ENCODE results near the gene DLK2. TPM values are rescaled to one million over a fixed set of nuclear protein-coding genes. Genes with fewer than 3 reads are reported as not detected.
"Not testable (repeated sequence)": the region's sequence is repeated elsewhere in the genome, so short reads cannot be mapped to it uniquely, and the experiment has no call there.

Gene DLK2
- total and polyA plus RNA-seq, 5 experiments from 2014 or later, result 0.22 to 1.2 (median 0.97) TPM; not detected in 1

GRCh38 chr6:43464337-43464736 lies 9.0 kb upstream of the DLK2 start:
- POLR2A ChIA-PET, result interaction anchor here (0.7 kb wide), 1 partner anchor 53 kb away, joined by 4 read pairs; no protein-coding TSS in a partner anchor
- Mint-ChIP-seq H3K9me3 (no peaks in the 10 kb centered on the region), H3K4me3 (no peak overlapping the region), H3K27me3 (peaks cover 20 to 63% (median 31%) of the 10 kb centered on the region in 5 donors), H3K27ac (no peak overlapping the region), H3K4me1 (peaks cover 0 to 2% (median 0%) of the 10 kb centered on the region in 4 donors), H3K36me3 (no peaks in the 10 kb centered on the region)
- DNase-seq (no peak), ATAC-seq (no peak)

GRCh38 chr6:43461936-43462335 lies 6.6 kb upstream of the DLK2 start:
- ATAC-seq, result no peak
- Mint-ChIP-seq H3K4me3 (no peak overlapping the region), H3K27ac (peak overlapping the region in 1 of 10 donors; percentile 19), H3K9me3 (no peaks in the 10 kb centered on the region), H3K27me3 (peaks cover 14 to 39% (median 23%) of the 10 kb centered on the region in 5 donors), H3K36me3 (no peaks in the 10 kb centered on the region), H3K4me1 (peaks cover under 1 to 2% (median 1%) of the 10 kb centered on the region in 4 donors)
- DNase-seq, result no peak
- POLR2A ChIA-PET, result no interaction called here

GRCh38 chr6:43460032-43460431 lies 4.7 kb upstream of the DLK2 start:
- H3K9me3 Mint-ChIP-seq, result no peaks in the 10 kb centered on the region
- no peak overlapping the region for H3K4me3 Mint-ChIP-seq
- no peak for ATAC-seq
- POLR2A ChIA-PET, result no interaction called here
- peak overlapping the region in 1 of 10 donors; percentile 2 for H3K27ac Mint-ChIP-seq
- no peaks in the 10 kb centered on the region for H3K36me3 Mint-ChIP-seq
- peaks cover 7 to 30% (median 16%) of the 10 kb centered on the region in 5 donors for H3K27me3 Mint-ChIP-seq
- no peak for DNase-seq
- peaks cover 8 to 17% (median 11%) of the 10 kb centered on the region in 4 donors for H3K4me1 Mint-ChIP-seq

- no peak overlapping the region for H3K4me3 Mint-ChIP-seq
- no peak overlapping the region for H3K27ac Mint-ChIP-seq
- POLR2A ChIA-PET, result no interaction called here
- ATAC-seq, result no peak
- H3K4me1 Mint-ChIP-seq, result peaks cover 8 to 21% (median 11%) of the 10 kb centered on the region in 4 donors
- H3K9me3 Mint-ChIP-seq, result no peaks in the 10 kb centered on the region
- peaks cover 7 to 30% (median 16%) of the 10 kb centered on the region in 5 donors for H3K27me3 Mint-ChIP-seq
- no peak for DNase-seq
- no peaks in the 10 kb centered on the region for H3K36me3 Mint-ChIP-seq
Measured at GRCh38 chr6:43459535-43459934, 4.2 kb upstream of the DLK2 start.

GRCh38 chr6:43458154-43458553 lies 2.8 kb upstream of the DLK2 start:
- H3K27ac Mint-ChIP-seq, H3K36me3 Mint-ChIP-seq, H3K4me3 Mint-ChIP-seq, ATAC-seq, DNase-seq, H3K9me3 Mint-ChIP-seq: not testable (repeated sequence)
- Mint-ChIP-seq H3K4me1 (peaks cover 10 to 29% (median 16%) of the 10 kb centered on the region in 4 donors), H3K27me3 (peaks cover 6 to 18% (median 12%) of the 10 kb centered on the region in 5 donors)
- POLR2A ChIA-PET, result interaction anchor here (0.7 to 2.1 kb wide), 3 partner anchors 45 to 197 kb away, joined by 5 to 7 read pairs (median 6); no protein-coding TSS in a partner anchor

- ATAC-seq, result no peak
- peaks cover 10 to 29% (median 16%) of the 10 kb centered on the region in 4 donors for H3K4me1 Mint-ChIP-seq
- H3K4me3 Mint-ChIP-seq, result peak overlapping the region in 1 of 10 donors; percentile 22
- H3K9me3 Mint-ChIP-seq, result no peaks in the 10 kb centered on the region
- H3K27me3 Mint-ChIP-seq, result peaks cover 5 to 13% (median 7%) of the 10 kb centered on the region in 5 donors
- POLR2A ChIA-PET, result interaction anchor here (0.7 to 2.9 kb wide), 5 partner anchors 45 to 407 kb away, joined by 3 to 13 read pairs (median 5); no protein-coding TSS in a partner anchor
- DNase-seq, result no peak
- H3K27ac Mint-ChIP-seq, result no peak overlapping the region
- no peaks in the 10 kb centered on the region for H3K36me3 Mint-ChIP-seq
Measured at GRCh38 chr6:43457643-43458042, 2.3 kb upstream of the DLK2 start.

- DNase-seq, result peak in 9 of 10 donors; percentile 8 to 43 (median 32)
- POLR2A ChIA-PET, result interaction anchor here (0.7 to 2.9 kb wide), 12 partner anchors 22 to 1771 kb away, joined by 3 to 14 read pairs (median 4); partner anchors contain the start of genes ABCC10, LRRC73, TJAP1 and ZNF318
- ATAC-seq, result peak; percentile 56 to 59
- peaks cover 8 to 29% (median 16%) of the 10 kb centered on the region in 4 donors for H3K4me1 Mint-ChIP-seq
- peak overlapping the region in 8 of 10 donors; percentile 31 to 93 (median 80) for H3K27ac Mint-ChIP-seq
- H3K4me3 Mint-ChIP-seq, result peak overlapping the region; percentile 77 to 90 (median 84)
- no peaks in the 10 kb centered on the region for H3K9me3 Mint-ChIP-seq
- peaks cover 0 to 14% (median 4%) of the 10 kb centered on the region in 3 donors for H3K36me3 Mint-ChIP-seq
- peaks cover 0 to 4% (median 0%) of the 10 kb centered on the region in 5 donors for H3K27me3 Mint-ChIP-seq
Measured at GRCh38 chr6:43454696-43455530, 435 bp downstream of the DLK2 start.

GRCh38 chr6:43454290-43454695 lies 1.1 kb downstream of the DLK2 start:
- H3K4me3 Mint-ChIP-seq, result peak overlapping the region; percentile 77 to 90 (median 84)
- no peaks in the 10 kb centered on the region for H3K9me3 Mint-ChIP-seq
- DNase-seq, result peak; percentile 31 to 73 (median 53)
- H3K27me3 Mint-ChIP-seq, result peaks cover 0 to 4% (median 0%) of the 10 kb centered on the region in 5 donors
- peaks cover 8 to 29% (median 16%) of the 10 kb centered on the region in 4 donors for H3K4me1 Mint-ChIP-seq
- POLR2A ChIA-PET, result interaction anchor here (1.3 to 2.5 kb wide), 3 partner anchors 23 to 85 kb away, joined by 3 to 14 read pairs (median 6); partner anchors contain the start of genes LRRC73, TJAP1 and ZNF318
- peaks cover 0 to 17% (median 4%) of the 10 kb centered on the region in 3 donors for H3K36me3 Mint-ChIP-seq
- peak; percentile 40 to 55 for ATAC-seq
- peak overlapping the region in 9 of 10 donors; percentile 16 to 93 (median 82) for H3K27ac Mint-ChIP-seq

- peak overlapping the region; percentile 77 to 90 (median 84) for H3K4me3 Mint-ChIP-seq
- H3K27me3 Mint-ChIP-seq, result peaks cover 0 to 4% (median 0%) of the 10 kb centered on the region in 5 donors
- H3K9me3 Mint-ChIP-seq, result no peaks in the 10 kb centered on the region
- DNase-seq (no peak), ATAC-seq (no peak)
- H3K4me1 Mint-ChIP-seq, result peaks cover 8 to 29% (median 16%) of the 10 kb centered on the region in 4 donors
- H3K27ac Mint-ChIP-seq, result peak overlapping the region; percentile 7 to 93 (median 71)
- POLR2A ChIA-PET, result interaction anchor here (1.3 to 2.2 kb wide), 2 partner anchors 56 to 84 kb away, joined by 3 to 6 read pairs; partner anchors contain the start of genes LRRC73 and ZNF318
- peaks cover 0 to 22% (median 6%) of the 10 kb centered on the region in 3 donors for H3K36me3 Mint-ChIP-seq
Measured at GRCh38 chr6:43453831-43454230, 1.5 kb downstream of the DLK2 start.

- peak overlapping the region in 5 of 10 donors; percentile 19 to 78 (median 63) for H3K27ac Mint-ChIP-seq
Measured at GRCh38 chr6:43452896-43453295, 2.5 kb downstream of the DLK2 start.

GRCh38 chr6:43451939-43452338 lies 3.4 kb downstream of the DLK2 start:
- Mint-ChIP-seq H3K27ac (peak overlapping the region in 3 of 10 donors; percentile 9 to 57 (median 20)), H3K27me3 (peaks cover 0 to 3% (median 0%) of the 10 kb centered on the region in 5 donors), H3K36me3 (peaks cover 0 to 40% (median 6%) of the 10 kb centered on the region in 3 donors), H3K4me1 (peaks cover 8 to 28% (median 15%) of the 10 kb centered on the region in 4 donors), H3K4me3 (no peak overlapping the region), H3K9me3 (no peaks in the 10 kb centered on the region)
- ATAC-seq (no peak), DNase-seq (no peak)
- POLR2A ChIA-PET, result no interaction called here

More at GRCh38 chr6:43452896-43453295, 2.5 kb downstream of the DLK2 start:
- peaks cover 0 to 4% (median 0%) of the 10 kb centered on the region in 5 donors for H3K27me3 Mint-ChIP-seq
- H3K4me3 Mint-ChIP-seq, result peak overlapping the region in 4 of 10 donors; percentile 14 to 83 (median 68)
- DNase-seq, result no peak
- peaks cover 8 to 29% (median 16%) of the 10 kb centered on the region in 4 donors for H3K4me1 Mint-ChIP-seq
- no peak for ATAC-seq
- POLR2A ChIA-PET, result interaction anchor here (1.2 kb wide), 1 partner anchor 14 kb away, joined by 3 read pairs; no protein-coding TSS in a partner anchor
- no peaks in the 10 kb centered on the region for H3K9me3 Mint-ChIP-seq
- peaks cover 0 to 31% (median 6%) of the 10 kb centered on the region in 3 donors for H3K36me3 Mint-ChIP-seq

- ATAC-seq (no peak), DNase-seq (no peak)
- Mint-ChIP-seq H3K4me1 (peaks cover 6 to 22% (median 12%) of the 10 kb centered on the region in 4 donors), H3K9me3 (no peaks in the 10 kb centered on the region), H3K36me3 (peaks cover 0 to 46% (median 6%) of the 10 kb centered on the region in 3 donors), H3K27me3 (peaks cover 0 to 1% (median 0%) of the 10 kb centered on the region in 5 donors), H3K27ac (peak overlapping the region in 2 of 10 donors; percentile 9 to 35), H3K4me3 (no peak overlapping the region)
- POLR2A ChIA-PET, result no interaction called here
Measured at GRCh38 chr6:43451348-43451747, 4.0 kb downstream of the DLK2 start.
